ENCODE measurements around the gene SNX15. TPM values are rescaled to one million over a fixed set of nuclear protein-coding genes. Genes with fewer than 3 reads are reported as not detected.

SNX15 gene
- total RNA-seq, 2 donors from 2014 or later: 17.2 to 20.1 TPM

DNA sequence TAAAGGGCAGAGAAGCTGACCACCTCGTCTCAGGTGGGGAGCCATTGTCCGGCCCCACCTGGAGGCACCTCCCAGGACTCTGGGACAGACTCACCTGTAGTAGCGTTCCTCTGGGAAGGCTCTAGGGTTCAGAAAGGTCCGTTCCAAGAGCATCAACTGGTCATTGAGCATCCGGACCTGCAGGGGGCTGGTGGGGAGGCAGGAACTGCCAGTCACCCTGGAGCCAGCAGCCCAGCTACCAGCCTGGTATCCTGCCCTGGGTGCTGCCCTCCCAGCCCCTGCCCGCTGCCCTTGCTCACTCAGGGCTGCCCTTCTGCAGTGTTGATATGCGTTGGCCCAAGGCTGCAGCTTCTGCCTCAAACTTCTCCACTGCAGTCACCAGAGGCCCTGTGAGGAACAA lies 18.5 kb downstream of the SNX15 start:
- intact Hi-C loops (cut with DNase I): no loop called here
- ATAC-seq: no peak

DNA sequence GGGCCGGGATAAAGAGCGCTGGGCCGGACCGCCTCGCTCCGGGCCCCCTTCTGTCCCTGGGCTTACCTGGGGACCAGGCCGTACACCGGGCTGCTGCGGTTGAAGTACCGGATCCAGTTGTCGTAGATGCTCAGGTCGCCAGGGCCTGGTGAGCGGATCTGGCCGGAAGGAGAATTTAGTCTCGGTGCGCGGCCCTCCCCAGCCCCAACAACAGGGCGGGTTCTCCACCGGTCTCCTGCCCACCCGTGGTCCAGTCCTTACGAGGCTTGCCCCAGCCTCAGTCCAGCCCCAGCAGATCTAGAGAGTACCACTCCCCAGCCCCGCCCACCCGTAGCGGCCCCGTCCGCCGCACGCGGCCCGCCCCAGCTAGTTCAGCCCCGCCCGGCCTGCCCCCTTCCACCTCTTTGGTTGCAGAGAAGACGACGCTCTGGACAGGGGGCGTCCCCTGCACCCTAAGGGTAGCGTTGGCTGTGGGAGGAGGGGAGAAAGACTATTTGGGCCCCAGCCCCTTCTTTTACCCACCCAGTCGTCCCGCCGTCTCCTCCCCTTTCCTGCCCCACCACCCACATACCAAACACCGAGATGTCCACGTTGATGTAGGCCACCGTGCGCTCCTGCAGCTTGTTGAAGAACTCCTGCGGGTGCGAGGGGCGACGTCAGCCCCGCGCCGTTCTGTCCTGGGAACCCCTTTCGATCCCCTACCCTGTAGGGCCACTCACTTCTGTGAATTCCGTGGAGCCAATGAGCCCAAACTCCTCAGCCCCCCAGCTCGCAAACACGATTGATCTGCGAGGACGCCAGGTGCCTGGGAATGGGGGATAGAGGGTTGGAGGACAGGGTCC lies 20.6 kb downstream of the SNX15 start:
- DNase-seq: peak; percentile 54
- intact Hi-C loops (cut with DNase I): no loop called here
- ATAC-seq: peak; percentile 53 to 69

More for the DNA sequence above, 18.5 kb downstream of the SNX15 start:
- DNase-seq: no peak

DNA sequence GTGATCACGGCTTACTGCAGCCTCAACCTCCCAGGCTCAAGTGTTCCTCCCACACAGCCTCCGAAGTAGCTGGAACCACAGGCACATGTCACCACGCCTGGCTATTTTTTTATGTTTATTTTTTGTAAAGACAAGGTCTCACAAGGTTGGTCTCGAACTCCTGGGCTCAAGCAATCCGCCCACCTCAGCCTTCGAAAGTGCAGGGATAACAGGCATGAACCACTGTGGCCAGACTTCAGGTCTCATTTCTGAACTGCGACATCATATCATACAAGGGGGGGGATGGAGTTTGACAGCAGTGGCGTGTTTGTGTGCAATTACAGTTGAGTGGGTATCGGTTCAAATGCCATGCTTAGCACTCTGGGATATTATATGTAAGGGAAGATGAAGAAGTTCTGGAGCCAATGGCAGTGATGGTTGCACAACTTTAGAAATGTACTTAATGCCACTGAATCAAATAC lies 24.2 kb downstream of the SNX15 start:
- no peak for ATAC-seq
- no peak for DNase-seq
- intact Hi-C loops (cut with DNase I): no loop called here

DNA sequence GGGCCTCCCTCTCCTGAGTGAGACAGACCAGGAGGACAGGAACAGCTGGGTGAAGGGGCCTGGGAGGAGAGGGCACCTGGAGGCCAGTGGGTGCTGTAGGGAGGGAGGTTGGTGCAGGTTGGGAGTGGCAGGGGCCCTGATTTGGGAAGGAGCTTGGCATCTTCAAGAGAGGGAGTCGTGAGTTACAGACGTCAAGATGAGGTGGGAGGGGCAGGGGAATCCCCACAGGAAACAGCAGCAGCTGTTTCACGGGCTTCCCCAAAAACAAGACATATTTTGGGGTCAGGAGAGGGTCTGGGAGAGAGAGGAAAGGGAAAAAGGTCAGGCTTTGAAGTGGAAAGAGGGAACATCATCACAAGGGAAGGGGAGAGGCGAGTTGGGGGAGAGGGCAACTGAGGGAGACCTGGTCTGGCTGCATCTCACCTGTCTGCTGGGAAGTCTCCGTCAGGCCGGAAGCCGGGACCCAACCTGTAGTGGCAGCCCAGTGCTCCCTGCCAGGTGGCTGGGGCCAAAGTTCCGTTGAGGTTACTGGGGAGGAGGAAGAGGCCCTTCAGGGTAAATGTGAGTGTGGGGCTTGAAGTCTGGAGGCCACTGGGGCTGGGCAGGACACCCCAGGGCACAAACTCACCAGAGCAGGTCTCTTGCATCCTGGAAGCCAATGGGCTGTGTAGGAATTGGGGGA lies 26.7 kb downstream of the SNX15 start:
- DNase-seq (no peak), ATAC-seq (no peak)
- intact Hi-C loops (cut with DNase I): no loop called here

DNA sequence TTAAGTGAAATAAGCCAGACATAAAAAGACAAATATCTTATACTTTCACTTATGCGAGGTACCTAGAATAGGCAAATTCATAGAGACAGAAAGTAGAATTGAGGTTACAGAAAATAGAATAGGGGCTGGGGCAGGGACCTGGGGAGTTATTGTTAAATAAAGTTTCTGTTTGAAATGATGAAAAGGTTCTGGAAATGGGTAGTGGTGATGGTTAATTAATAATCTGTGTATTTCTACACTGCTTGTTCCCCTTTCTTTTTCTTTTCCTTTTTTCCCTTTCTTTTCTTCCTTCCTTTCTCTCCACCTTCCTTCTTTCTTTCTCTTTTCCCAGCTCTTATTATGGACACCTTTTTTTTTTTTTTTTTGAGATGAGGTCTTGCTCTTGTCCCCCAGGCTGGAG lies 28.3 kb downstream of the SNX15 start:
- ATAC-seq: no peak
- no peak for DNase-seq
- intact Hi-C loops (cut with DNase I): no loop called here

DNA sequence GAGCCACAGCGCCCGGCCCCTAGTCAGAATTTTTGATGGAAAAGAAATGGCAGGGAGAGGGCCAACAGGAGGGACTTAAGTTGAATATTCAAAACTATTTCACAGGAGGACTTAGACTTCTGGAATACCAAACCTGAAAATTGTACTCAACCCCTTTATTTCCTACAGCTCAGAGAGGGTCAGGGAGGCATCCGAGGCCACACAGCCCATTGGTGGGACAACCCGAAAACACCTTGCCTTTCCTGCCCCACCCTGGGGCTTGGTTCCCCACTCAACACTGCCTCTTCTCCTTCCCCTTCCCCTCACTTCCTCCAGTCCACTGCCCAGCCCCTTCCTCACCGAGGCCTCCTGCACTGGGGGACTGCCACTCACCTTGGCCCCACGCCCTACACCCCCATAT lies 29.8 kb downstream of the SNX15 start:
- DNase-seq (no peak), ATAC-seq (no peak)
- intact Hi-C loops (cut with DNase I): no loop called here

DNA sequence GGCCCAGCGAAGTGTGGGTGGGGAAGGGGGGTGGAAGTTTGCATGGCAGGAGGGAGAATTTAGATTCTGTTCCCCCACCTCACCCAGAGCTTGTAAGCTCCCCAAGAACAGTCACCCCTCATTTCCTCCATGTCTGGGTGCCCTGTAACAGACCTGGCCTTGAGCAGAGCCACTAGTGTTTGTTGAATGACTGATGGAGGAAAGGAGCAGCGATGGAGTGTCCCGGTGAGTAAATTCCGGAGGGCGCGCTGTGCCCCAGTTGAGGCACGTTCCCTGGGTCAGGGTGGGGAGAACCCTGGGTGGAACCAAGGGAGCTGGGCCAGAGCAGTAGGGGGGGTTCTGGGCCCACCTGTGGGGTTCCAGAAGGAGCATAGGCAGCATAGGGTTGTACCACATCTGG lies 30.3 kb downstream of the SNX15 start:
- no peak for DNase-seq
- no peak for ATAC-seq
- intact Hi-C loops (cut with DNase I): no loop called here

DNA sequence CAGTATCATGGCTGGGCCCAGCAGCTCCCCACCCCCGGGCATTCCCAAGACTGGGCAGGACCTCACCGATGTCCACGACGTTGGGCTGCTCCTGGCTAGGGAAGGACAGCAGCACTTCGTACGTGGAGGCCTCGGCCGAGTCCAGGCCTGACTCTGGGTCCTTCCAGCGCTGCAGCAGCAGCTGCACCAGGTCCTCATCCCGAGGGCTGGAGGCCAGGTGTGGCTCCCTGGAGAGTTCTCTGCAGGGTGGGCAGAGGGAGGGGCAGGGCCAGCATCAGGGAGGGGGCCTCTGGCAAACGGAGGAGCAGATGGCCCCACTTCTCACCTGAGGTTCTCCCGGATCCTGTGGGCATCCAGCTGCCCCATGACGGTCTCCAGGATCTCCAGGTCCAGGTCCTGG lies 30.8 kb downstream of the SNX15 start:
- DNase-seq (no peak), ATAC-seq (no peak)
- intact Hi-C loops (cut with DNase I): no loop called here

DNA sequence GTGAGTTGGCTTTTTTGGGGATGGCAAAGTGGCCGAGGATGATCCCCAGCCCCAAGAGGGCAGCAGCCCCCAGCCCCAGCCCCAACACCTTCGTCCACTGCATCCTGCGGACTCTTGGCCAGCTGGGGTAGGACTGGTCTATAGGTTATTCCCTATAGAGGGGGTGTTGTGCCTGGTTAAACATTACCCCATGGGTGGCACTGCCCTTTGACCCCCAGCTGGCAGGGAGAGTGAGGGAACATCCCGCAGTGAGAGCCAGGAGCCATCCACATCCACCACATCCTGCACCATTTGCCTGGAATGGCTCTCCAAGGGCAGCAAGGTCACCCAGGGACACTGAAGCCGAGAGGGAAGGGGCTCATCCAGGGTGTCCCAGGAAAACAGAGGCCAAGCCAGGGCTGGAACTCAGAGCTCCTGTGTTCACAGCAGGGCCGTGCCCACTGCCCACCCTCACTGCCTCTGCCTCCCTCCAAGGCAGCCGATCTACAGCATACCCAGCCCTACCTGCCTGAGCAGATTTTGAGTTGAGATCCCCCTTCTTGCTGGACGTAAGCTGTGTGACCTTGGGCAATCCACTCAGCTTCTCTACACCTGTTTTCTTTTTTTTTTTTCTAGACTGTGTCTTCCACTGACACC lies 31.3 kb downstream of the SNX15 start, which contains the start of gene NAALADL1:
TSS of gene NAALADL1 (minus strand) at position 135 of the 636 bp plus-strand sequence. CDS start at position 103, 32 bp downstream.
- intact Hi-C loops (cut with DNase I): no loop called here
- ATAC-seq (no peak), DNase-seq (no peak)

DNA sequence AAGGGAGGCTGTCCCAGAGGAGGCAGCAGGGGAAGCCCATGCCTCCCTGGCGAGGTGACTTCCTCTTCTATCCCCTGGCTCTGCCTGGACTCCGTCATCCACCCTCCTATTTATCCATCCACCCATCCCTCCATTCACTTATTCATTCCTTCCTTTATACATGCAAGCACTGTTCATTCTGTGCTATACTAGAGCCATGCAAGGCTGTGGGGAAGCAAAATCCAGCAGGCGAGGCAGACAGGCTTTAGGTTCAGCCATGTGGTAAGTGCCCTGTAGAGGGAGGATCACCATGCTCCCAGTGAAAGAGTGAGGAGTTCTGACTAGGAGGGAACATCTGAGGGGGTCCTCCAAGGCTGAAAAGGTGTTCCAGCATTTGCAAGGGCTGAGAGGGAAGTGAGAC lies 32.3 kb downstream of the SNX15 start:
- ATAC-seq (no peak), DNase-seq (no peak)
- intact Hi-C loops (cut with DNase I): no loop called here

DNA sequence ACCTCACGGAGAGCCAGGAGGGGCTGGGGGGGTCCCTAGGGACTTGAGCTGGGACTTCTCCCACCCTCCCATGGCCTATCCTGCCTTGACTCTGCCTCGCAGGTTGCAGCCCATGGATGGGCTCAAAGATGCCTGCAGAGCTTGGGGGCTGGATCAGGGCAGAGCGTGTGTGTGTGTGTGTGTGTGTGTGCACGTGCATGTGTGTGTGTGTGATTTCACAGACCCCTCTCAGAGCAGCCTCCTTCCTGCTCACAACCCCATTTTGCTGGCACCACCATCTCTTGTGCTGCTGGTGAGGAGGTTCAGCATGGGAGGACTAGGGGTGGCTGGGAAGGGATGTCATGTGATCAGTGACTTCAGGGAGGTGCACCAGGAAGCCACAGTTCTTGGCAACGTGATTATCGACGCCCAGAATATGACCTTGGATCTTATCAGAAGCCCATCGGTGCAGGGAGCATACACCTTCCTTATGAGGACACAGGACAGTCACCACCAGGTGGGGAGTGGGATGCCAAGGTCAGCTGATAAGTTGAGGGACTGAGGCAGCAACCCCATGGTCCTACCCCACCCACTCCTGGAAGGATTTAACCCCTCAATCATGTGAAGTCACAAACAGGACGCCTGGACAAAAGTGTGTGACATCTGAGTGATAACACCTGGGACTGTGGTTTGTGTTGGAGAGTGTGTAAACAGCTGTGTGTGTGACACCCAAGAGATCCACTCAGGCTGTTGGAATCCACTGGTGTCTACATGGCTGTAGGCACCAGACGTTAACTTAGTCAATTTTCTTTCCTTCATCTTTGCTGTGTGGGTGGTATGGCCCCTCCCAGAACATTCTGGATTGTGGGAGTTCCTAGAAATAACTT lies 33.0 kb downstream of the SNX15 start:
- intact Hi-C loops (cut with DNase I): no loop called here
- ATAC-seq: no peak
- DNase-seq: no peak

DNA sequence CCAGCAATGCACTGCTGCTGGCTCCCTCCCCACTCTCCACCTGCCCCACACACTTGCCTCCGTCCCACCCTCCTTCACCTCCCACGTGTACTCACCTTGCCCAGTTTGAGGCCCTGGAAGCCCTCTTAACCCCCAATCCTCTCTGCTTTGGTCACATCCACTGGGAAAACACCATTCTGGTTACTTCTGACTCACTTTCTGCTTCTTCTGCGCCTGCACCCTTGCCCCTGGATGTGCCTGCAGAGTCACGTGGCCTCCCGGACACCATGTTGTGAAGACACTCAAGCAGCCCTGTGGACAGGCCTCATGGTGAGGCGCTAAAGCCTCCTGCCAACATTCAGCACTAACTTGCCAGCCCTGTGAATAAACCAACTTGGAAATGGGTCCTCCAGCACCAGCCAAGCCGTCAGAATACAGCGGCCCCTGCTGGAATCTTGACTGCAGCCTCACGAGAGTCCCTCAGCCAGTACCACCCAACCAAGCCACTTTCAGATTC lies 33.7 kb downstream of the SNX15 start:
- DNase-seq (no peak), ATAC-seq (peak in 1 of 2 donors; percentile 23)
- intact Hi-C loops (cut with DNase I): no loop called here

DNA sequence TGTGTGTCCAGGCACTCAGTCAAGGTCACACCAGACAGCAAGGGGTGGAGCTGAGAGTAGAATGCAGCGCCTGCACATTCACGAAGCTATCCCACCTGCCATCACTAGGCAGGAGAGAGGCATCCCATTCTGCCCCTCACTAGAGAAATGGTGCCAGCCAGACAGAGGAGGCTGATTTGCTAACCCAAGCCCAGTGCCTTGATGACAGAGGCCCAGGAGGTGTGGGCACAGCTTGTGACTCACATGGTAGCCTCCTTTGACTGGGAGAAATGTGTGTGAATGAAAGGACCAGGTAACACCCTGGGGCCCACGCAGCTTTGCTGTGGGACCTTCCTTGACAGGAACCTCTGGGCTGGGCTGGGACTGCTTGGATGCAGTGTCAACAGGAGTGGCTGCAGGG lies 36.3 kb downstream of the SNX15 start:
- intact Hi-C loops (cut with DNase I): no loop called here
- DNase-seq: no peak
- no peak for ATAC-seq

DNA sequence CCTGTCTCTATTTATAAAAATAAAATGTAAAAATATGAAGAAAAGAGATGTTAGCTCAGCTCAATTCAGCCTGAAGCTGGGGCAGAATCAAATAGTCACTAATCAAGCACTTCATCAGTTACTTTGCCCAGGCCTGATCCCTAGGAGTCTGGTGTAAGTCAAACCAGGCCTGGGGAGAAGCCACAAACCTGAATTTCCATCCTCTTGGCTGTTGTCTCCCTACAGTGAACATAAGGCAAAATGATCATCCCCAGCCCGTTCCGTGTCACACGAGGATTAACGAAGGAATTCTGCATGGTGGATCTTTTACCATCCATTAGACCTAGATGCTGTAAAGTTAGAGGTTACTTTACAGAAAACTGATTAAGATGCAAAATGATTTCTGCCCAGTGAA lies 37.6 kb downstream of the SNX15 start:
- ATAC-seq (no peak), DNase-seq (no peak)
- intact Hi-C loops (cut with DNase I): no loop called here

DNA sequence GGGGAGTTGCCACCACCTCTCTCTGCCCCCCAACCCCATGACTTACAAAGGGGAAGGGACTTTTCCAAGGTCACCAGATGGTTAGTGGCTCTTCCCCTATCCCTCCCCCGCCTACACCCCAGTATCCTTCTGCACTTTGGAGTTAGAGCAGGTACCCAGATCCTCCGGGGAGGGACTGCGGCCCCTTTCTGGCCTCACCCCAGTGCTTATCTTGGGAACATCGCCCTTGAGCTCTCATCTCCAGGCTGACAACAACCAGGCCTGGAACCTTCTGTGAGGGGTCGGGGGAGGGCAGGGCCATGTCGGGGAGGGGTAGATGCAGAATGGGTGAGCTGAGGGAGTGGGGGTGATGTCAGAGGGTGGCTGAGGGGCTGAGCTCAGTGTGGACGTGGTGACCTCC lies 38.6 kb downstream of the SNX15 start:
- no peak for DNase-seq
- ATAC-seq: no peak
- intact Hi-C loops (cut with DNase I): no loop called here

DNA sequence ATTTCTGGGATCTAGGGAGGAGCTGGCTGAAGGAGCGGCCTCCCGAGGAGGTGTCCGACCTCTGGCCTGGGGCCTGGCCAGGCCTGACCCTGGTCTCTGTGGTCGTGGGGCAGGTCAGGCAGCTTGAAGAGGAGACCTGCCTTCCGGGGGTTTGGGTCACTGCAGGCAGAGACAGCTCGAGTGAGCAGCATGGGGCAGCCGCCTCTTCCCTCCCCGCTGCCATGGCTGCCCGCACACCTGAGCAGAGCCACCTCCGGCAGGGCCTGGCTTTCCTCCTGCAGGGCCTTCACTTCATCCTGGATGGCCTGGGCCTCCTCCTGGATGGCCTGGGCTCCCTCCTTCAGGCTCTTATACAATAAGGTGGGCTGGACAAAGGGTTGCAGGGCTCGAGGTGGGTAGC lies 39.1 kb downstream of the SNX15 start:
- ATAC-seq (no peak), DNase-seq (no peak)
- intact Hi-C loops (cut with DNase I): no loop called here

DNA sequence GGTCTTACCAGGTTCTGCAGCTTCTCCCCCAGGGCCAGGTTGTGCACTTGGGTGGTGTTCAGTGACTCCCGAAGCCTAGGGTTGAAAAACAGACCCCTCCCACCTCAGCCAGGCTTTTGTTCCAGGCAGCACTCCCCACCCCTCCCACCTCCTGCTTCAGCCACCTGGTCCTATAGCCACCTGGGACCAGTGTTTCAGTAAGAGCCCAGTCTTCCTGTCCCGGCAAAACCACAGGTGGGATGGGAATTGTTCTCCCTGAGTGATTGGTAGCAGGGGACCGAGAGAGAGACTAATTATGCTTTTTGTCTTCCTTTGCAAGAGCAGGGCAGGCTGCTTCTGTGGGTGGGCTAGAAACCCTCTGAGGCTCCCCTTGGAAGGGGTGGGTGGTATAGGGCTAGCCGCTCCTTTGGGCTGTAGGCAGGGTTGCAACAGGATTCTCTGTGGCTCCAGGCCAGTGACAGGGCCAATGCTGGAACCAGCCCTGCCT lies 39.6 kb downstream of the SNX15 start:
- ATAC-seq (no peak), DNase-seq (no peak)
- intact Hi-C loops (cut with DNase I): no loop called here

DNA sequence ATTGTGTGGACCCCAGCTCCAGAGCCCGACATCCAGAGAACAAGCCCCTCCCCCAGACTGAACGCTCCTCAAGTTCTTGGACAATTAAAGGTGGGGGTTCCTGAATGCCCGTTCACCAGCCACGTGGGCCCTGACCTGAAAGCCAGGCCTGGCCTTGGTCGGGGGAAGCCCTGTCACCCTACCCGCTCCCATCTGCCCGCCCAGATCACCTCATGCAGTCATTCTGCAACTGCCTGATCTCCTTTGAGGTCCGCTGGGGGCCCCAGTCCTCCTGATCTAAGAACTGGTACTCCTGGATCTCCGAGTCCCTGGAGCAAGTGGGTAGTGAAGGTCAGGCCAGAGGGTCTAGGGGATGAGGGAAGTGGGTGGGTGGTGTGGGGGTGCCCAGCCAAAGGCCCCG lies 40.2 kb downstream of the SNX15 start:
- DNase-seq: no peak
- ATAC-seq: no peak

DNA sequence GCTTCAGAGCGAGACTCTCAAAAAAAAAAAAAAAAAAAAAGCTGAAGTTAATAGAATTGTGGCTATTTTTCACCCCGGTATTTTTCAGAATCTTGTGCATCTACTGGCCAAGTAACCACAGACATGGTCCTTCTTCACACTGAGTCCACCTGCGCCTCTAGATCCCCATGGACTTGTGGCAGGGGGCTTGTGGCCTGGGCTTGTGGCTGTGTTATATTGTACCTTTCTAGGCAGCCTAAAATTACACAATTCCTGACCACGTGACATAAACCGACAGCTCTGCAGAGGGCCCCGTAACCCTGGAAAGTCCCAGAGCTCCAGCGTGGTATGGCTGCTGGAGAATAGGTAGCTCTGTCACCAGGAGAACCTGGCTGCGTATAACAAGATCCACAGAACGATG lies 42.0 kb downstream of the SNX15 start:
- ATAC-seq: no peak
- intact Hi-C loops (cut with DNase I): no loop called here
- DNase-seq: no peak

More for the DNA sequence above, 40.2 kb downstream of the SNX15 start:
- intact Hi-C loops (cut with DNase I): no loop called here

All from left cardiac atrium (tissue), 4 donors.